ENCODE results near the gene PSME3. TPM values are rescaled to one million over a fixed set of nuclear protein-coding genes. Genes with fewer than 3 reads are reported as not detected.

PSME3 gene
- total and polyA plus RNA-seq, 2 of the 13 experiments (the other 11 are each of a cell fraction or from before 2014, with no cell fraction given): 66.3 to 135 TPM

DNA sequence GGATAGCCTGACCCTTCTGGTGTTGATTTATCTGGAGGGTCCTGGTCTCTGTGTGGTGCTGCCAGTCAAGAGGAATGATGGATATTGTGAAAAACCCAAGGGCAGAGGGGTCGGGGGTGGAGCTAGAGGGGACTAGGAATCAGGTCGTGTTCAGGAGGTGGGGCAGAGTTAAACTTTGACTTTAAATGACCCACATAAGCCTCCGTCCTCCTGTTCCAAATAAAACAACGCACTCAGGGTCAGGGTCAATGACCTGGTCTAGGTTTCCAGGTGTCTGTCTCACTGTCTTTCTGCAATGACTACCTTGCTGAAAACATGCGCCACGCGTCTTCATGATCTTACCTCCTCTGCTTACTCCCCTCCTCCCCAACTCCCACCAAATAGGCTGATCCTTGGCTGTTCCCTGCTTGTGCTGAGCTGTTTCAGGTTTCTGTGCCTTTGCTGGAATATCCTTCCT lies 32.5 kb downstream of the PSME3 start:
- in situ Hi-C loops (cut with HindIII; ENCODE audit: extremely low pct_ligation_motif_present, low pct_unique_long_range_greater_than_20kb): no loop called here
- no peaks in the 10 kb centered on the region for H4K20me1 ChIP-seq (ENCODE audit: insufficient read depth, low read length)
- no peaks in the 10 kb centered on the region for H3K36me3 ChIP-seq (replicated peaks in 1 of 2; ENCODE audit: control insufficient read depth in 1 of 2, insufficient read depth in 2 of 2, low read length in 2 of 2)
- ChIA-PET POLR2A (interaction anchor here (0.6 to 3.8 kb wide), 15 partner anchors 12 to 133 kb away, joined by 3 to 36 read pairs (median 10); partner anchors contain the start of genes BECN1, CNTD1, COA3 and RPL27), CTCF (ENCODE audit: low intra/inter-chr PET ratio, low total read pairs) (no interaction called here)
- FAIRE-seq: peak; percentile 99
- ATAC-seq: peak; percentile 72
- peak overlapping the region; percentile 25; the same call in 1 of the 2 replicates for H3K9ac ChIP-seq (ENCODE audit: insufficient read depth, low read depth, low read length)
- H3K27me3 ChIP-seq (ENCODE audit: control insufficient read depth in 1 of 2, insufficient read depth in 2 of 2, low read length in 2 of 2): no peaks in the 10 kb centered on the region
- WGBS (ENCODE audit: low lambda C conversion rate): 3% methylated on average over 7 of the region's 7 CpGs
- H3K27ac ChIP-seq (ENCODE audit: extremely low read length, insufficient read depth, low read length): peak overlapping the region; percentile 62
- peaks cover 4% of the 10 kb centered on the region for H3K9me3 ChIP-seq (ENCODE audit: low read length)
- DNase-seq (ENCODE audit: low spot score): peak; percentile 58
- intact Hi-C loops (cut with micrococcal nuclease; ENCODE audit: unreplicated experiment): loop anchor here (2.0 kb wide), 1 partner anchor 13 kb away; no protein-coding TSS in a partner anchor
- H2AFZ ChIP-seq (ENCODE audit: low read length): no peak overlapping the region
- H3K79me2 ChIP-seq (ENCODE audit: insufficient read depth, low read length): no peaks in the 10 kb centered on the region
- peaks cover 63% of the 10 kb centered on the region for H3K4me1 ChIP-seq (ENCODE audit: insufficient read depth, low read length)
- H3K4me3 ChIP-seq (replicated peaks in 1 of 3; ENCODE audit: insufficient read depth in 1 of 3, low read depth in 2 of 3, low read length in 3 of 3): peak overlapping the region; percentile 5 to 44 (median 21); a peak in 5 of 6 replicates
- no TSS peak for BruUV-seq (replicated peaks)
- peak overlapping the region; percentile 79 for H3K4me2 ChIP-seq (ENCODE audit: low read depth, low read length)
- TF ChIP-seq SIX1 (CRISPR knock-in tag; IDR thresholded peaks at IDR 0.05; ENCODE audit: borderline replicate concordance) (peak; percentile 28; the same call in 1 of the 2 replicates), ZNF331 (CRISPR knock-in tag; IDR thresholded peaks at IDR 0.05) (peak; percentile 53; the same call in 1 of the 2 replicates), GABPA (IDR thresholded peaks at IDR 0.05; ENCODE audit: low read depth, low read length) (no peak), GABPA (CRISPR knock-in tag; IDR thresholded peaks at IDR 0.05; ENCODE audit: low read depth) (0 out of 2 replicates have a peak, but pooled peaks have one; percentile 40), ZNF136 (CRISPR knock-in tag; IDR thresholded peaks at IDR 0.05; ENCODE audit: low read depth) (0 out of 2 replicates have a peak, but pooled peaks have one; percentile 12), NR2F2 (IDR thresholded peaks at IDR 0.05; ENCODE audit: borderline replicate concordance, low read depth) (peak; percentile 97), ZC3H13 (CRISPR knock-in tag; IDR thresholded peaks at IDR 0.05) (no peak), NCOA1 (CRISPR knock-in tag; IDR thresholded peaks at IDR 0.05) (peak; percentile 87; the same call in 1 of the 2 replicates), ZNF225 (CRISPR knock-in tag; IDR thresholded peaks at IDR 0.05) (no peak)
- TF ChIP-seq, protein P1, sequence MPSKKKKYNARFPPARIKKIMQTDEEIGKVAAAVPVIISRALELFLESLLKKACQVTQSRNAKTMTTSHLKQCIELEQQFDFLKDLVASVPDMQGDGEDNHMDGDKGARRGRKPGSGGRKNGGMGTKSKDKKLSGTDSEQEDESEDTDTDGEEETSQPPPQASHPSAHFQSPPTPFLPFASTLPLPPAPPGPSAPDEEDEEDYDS (CRISPR knock-in tag; IDR thresholded peaks at IDR 0.05): 0 out of 2 replicates have a peak, but pooled peaks have one; percentile 14
- TF ChIP-seq, protein P2, sequence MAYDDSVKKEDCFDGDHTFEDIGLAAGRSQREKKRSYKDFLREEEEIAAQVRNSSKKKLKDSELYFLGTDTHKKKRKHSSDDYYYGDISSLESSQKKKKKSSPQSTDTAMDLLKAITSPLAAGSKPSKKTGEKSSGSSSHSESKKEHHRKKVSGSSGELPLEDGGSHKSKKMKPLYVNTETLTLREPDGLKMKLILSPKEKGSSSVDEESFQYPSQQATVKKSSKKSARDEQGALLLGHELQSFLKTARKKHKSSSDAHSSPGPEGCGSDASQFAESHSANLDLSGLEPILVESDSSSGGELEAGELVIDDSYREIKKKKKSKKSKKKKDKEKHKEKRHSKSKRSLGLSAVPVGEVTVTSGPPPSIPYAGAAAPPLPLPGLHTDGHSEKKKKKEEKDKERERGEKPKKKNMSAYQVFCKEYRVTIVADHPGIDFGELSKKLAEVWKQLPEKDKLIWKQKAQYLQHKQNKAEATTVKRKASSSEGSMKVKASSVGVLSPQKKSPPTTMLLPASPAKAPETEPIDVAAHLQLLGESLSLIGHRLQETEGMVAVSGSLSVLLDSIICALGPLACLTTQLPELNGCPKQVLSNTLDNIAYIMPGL (CRISPR knock-in tag; IDR thresholded peaks at IDR 0.05; ENCODE audit: borderline replicate concordance in 1 of 2, low read depth in 1 of 2): peak in 1 of 2 experiments; percentile 37; a peak in 1 of 4 replicates
- TF ChIP-seq, protein P3, sequence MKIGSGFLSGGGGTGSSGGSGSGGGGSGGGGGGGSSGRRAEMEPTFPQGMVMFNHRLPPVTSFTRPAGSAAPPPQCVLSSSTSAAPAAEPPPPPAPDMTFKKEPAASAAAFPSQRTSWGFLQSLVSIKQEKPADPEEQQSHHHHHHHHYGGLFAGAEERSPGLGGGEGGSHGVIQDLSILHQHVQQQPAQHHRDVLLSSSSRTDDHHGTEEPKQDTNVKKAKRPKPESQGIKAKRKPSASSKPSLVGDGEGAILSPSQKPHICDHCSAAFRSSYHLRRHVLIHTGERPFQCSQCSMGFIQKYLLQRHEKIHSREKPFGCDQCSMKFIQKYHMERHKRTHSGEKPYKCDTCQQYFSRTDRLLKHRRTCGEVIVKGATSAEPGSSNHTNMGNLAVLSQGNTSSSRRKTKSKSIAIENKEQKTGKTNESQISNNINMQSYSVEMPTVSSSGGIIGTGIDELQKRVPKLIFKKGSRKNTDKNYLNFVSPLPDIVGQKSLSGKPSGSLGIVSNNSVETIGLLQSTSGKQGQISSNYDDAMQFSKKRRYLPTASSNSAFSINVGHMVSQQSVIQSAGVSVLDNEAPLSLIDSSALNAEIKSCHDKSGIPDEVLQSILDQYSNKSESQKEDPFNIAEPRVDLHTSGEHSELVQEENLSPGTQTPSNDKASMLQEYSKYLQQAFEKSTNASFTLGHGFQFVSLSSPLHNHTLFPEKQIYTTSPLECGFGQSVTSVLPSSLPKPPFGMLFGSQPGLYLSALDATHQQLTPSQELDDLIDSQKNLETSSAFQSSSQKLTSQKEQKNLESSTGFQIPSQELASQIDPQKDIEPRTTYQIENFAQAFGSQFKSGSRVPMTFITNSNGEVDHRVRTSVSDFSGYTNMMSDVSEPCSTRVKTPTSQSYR (CRISPR knock-in tag; IDR thresholded peaks at IDR 0.05; ENCODE audit: borderline replicate concordance): 0 out of 2 replicates have a peak, but pooled peaks have one; percentile 7
- TF ChIP-seq, protein P4, sequence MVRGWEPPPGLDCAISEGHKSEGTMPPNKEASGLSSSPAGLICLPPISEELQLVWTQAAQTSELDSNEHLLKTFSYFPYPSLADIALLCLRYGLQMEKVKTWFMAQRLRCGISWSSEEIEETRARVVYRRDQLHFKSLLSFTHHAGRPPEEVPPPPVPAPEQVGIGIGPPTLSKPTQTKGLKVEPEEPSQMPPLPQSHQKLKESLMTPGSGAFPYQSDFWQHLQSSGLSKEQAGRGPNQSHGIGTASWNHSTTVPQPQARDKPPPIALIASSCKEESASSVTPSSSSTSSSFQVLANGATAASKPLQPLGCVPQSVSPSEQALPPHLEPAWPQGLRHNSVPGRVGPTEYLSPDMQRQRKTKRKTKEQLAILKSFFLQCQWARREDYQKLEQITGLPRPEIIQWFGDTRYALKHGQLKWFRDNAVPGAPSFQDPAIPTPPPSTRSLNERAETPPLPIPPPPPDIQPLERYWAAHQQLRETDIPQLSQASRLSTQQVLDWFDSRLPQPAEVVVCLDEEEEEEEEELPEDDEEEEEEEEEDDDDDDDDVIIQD (CRISPR knock-in tag; IDR thresholded peaks at IDR 0.05; ENCODE audit: low read depth): 0 out of 2 replicates have a peak, but pooled peaks have one; percentile 44

Measured in HepG2 (cell line).